Measurements from ENCODE around the gene CD99. TPM values are rescaled to one million over a fixed set of nuclear protein-coding genes. Genes with fewer than 3 reads are reported as not detected.

Gene CD99
- total and polyA plus RNA-seq, 2 donors (not counting 1 experiment from before 2014, with no cell fraction given), result 70.7 to 133 TPM

GRCh38 chrX:2748171-2748814, 57.2 kb downstream of the CD99 start:
- DNase-seq (no peak), ATAC-seq (ENCODE audit: low read depth) (no peak)
- no peaks in the 10 kb centered on the region for H3K79me2 ChIP-seq (ENCODE audit: control insufficient read depth, insufficient read depth, low read length)
- H3K36me3 ChIP-seq (replicated peaks in 1 of 2; ENCODE audit: control extremely low read depth in 1 of 2, control insufficient read depth in 1 of 2, extremely low read depth in 1 of 2, insufficient read depth in 2 of 2, low read length in 1 of 2), result peaks cover 0 to 5% of the 10 kb centered on the region in 2 experiments
- no peak overlapping the region for H3K27ac ChIP-seq (ENCODE audit: low read length in 2 of 2)
- CTCF ChIA-PET, result no interaction called here
- no peak overlapping the region for H2AFZ ChIP-seq (ENCODE audit: insufficient read depth, low read depth, low read length, poor library complexity, severe bottlenecking)
- Mint-ChIP-seq H3K9me3 (ENCODE audit: insufficient read depth) (no peaks in the 10 kb centered on the region), H3K4me3 (no peak overlapping the region), H3K27ac (no peak overlapping the region), H3K27me3 (no peaks in the 10 kb centered on the region), H3K4me1 (no peaks in the 10 kb centered on the region)
- H4K20me1 ChIP-seq (ENCODE audit: control insufficient read depth, insufficient read depth, low read length, poor library complexity, severe bottlenecking), result no peaks in the 10 kb centered on the region
- H3K4me2 ChIP-seq (replicated peaks; ENCODE audit: low read depth, low read length, poor library complexity, severe bottlenecking), result no peak overlapping the region
- no peak overlapping the region for H3K9ac ChIP-seq (ENCODE audit: low read length)
- no peak for TF ChIP-seq CTCF (IDR thresholded peaks at IDR 0.05)
- no peak for TF ChIP-seq EZH2 (IDR thresholded peaks at IDR 0.05; ENCODE audit: borderline replicate concordance, insufficient read depth, low read depth, low read length, poor library complexity, severe bottlenecking)
- no peaks in the 10 kb centered on the region for H3K27me3 ChIP-seq (replicated peaks in 1 of 4; ENCODE audit: control extremely low read depth in 1 of 4, control insufficient read depth in 3 of 4, insufficient read depth in 4 of 4, low read length in 3 of 4)
- POLR2A ChIA-PET, result no interaction called here
- H3K4me3 ChIP-seq (ENCODE audit: control extremely low read depth in 1 of 5, extremely low read depth in 1 of 5, insufficient read depth in 1 of 5, low read depth in 2 of 5, low read length in 4 of 5), result no peak overlapping the region
- no peaks in the 10 kb centered on the region for H3K4me1 ChIP-seq (ENCODE audit: control insufficient read depth in 2 of 2, insufficient read depth in 2 of 2, low read length in 2 of 2)
- intact Hi-C loops (cut with micrococcal nuclease), result no loop called here
- H3K9me3 ChIP-seq (ENCODE audit: control extremely low read depth in 1 of 3, control insufficient read depth in 2 of 3, insufficient read depth in 1 of 3, low read length in 2 of 3), result no peaks in the 10 kb centered on the region
- 82% methylated on average over 5 of the region's 8 CpGs for WGBS (ENCODE audit: insufficient coverage)

GRCh38 chrX:2748815-2749188, 57.7 kb downstream of the CD99 start:
- ChIA-PET CTCF (no interaction called here), POLR2A (no interaction called here)
- no peak overlapping the region for H2AFZ ChIP-seq (ENCODE audit: insufficient read depth, low read depth, low read length, poor library complexity, severe bottlenecking)
- no peak overlapping the region for H3K27ac ChIP-seq (ENCODE audit: low read length in 2 of 2)
- no peaks in the 10 kb centered on the region for H3K9me3 Mint-ChIP-seq (ENCODE audit: insufficient read depth)
- H3K27me3 ChIP-seq (replicated peaks in 1 of 4; ENCODE audit: control extremely low read depth in 1 of 4, control insufficient read depth in 3 of 4, insufficient read depth in 4 of 4, low read length in 3 of 4), result no peaks in the 10 kb centered on the region
- intact Hi-C loops (cut with micrococcal nuclease), result no loop called here
- H3K4me2 ChIP-seq (replicated peaks; ENCODE audit: low read depth, low read length, poor library complexity, severe bottlenecking), result no peak overlapping the region
- no peaks in the 10 kb centered on the region for H3K4me1 Mint-ChIP-seq
- H3K27me3 Mint-ChIP-seq, result no peaks in the 10 kb centered on the region
- H3K27ac Mint-ChIP-seq, result no peak overlapping the region
- no peak overlapping the region for H3K4me3 Mint-ChIP-seq
- H3K4me3 ChIP-seq (ENCODE audit: control extremely low read depth in 1 of 5, extremely low read depth in 1 of 5, insufficient read depth in 1 of 5, low read depth in 2 of 5, low read length in 4 of 5), result no peak overlapping the region
- H4K20me1 ChIP-seq (ENCODE audit: control insufficient read depth, insufficient read depth, low read length, poor library complexity, severe bottlenecking), result no peaks in the 10 kb centered on the region
- H3K9me3 ChIP-seq (ENCODE audit: control extremely low read depth in 1 of 3, control insufficient read depth in 2 of 3, insufficient read depth in 1 of 3, low read length in 2 of 3), result no peaks in the 10 kb centered on the region
- peaks cover 0 to 2% of the 10 kb centered on the region in 2 experiments for H3K36me3 ChIP-seq (replicated peaks in 1 of 2; ENCODE audit: control extremely low read depth in 1 of 2, control insufficient read depth in 1 of 2, extremely low read depth in 1 of 2, insufficient read depth in 2 of 2, low read length in 1 of 2)
- ATAC-seq (ENCODE audit: low read depth), result no peak
- no peak for TF ChIP-seq CTCF (IDR thresholded peaks at IDR 0.05)
- no peak for TF ChIP-seq EZH2 (IDR thresholded peaks at IDR 0.05; ENCODE audit: borderline replicate concordance, insufficient read depth, low read depth, low read length, poor library complexity, severe bottlenecking)
- no peaks in the 10 kb centered on the region for H3K4me1 ChIP-seq (ENCODE audit: control insufficient read depth in 2 of 2, insufficient read depth in 2 of 2, low read length in 2 of 2)
- no CpG with 5 or more reads among the region's 1 CpG for WGBS (ENCODE audit: insufficient coverage)
- no peak for DNase-seq
- no peak overlapping the region for H3K9ac ChIP-seq (ENCODE audit: low read length)
- H3K79me2 ChIP-seq (ENCODE audit: control insufficient read depth, insufficient read depth, low read length), result no peaks in the 10 kb centered on the region

All from B cell (primary cell).